OCI-LY3 (cell line): ENCODE data around the gene MAN1A2.
"Not testable (repeated sequence)": the region's sequence is repeated elsewhere in the genome, so short reads cannot be mapped to it uniquely, and the experiment has no call there.

Experiments
- H2AFZ ChIP-seq: fragments of 200-600, 300-600 bp; shearing (Covaris generic); 2 replicates; pipeline ENCODE4 v1.6.0; 2014; ENCODE audit warnings: antibody characterized with exemption, low read depth, low read length
- H3K27ac ChIP-seq: fragments of 200-600, 300-600 bp; sonication (generic); 2 replicates; pipeline ENCODE4 v1.5.1; 2014; ENCODE audit warnings: mild to moderate bottlenecking, low read length, moderate library complexity, mixed read lengths
- H3K27me3 ChIP-seq: fragments of 200-600, 300-600 bp; sonication (generic); 2 replicates; pipeline ENCODE4 v1.6.1; 2014; ENCODE audit warnings: low read depth, low read length, mixed read lengths
- H3K36me3 ChIP-seq: fragments of 200-600, 300-600 bp; sonication (generic); replicated peaks from 2 replicates; pipeline ENCODE3; 2014; ENCODE audit warnings: low read depth, low read length, mixed read lengths
- H3K4me1 ChIP-seq: fragments of 300-600, 200-600 bp; sonication (generic); 2 replicates; pipeline ENCODE4 v1.6.1; 2014; ENCODE audit warnings: low read length, mixed read lengths
- H3K4me2 ChIP-seq: fragments of 200-600, 300-600 bp; sonication (generic); 2 replicates; pipeline ENCODE4 v1.6.1; 2014; ENCODE audit warnings: low read length, mixed read lengths
- H3K4me3 ChIP-seq: fragments of 300-600, 200-600 bp; sonication (generic); 2 replicates; pipeline ENCODE4 v1.5.1; 2014; ENCODE audit warnings: antibody characterized with exemption, mild to moderate bottlenecking, low read length, moderate library complexity
- H3K79me2 ChIP-seq: fragments of 300-600, 200-600 bp; shearing (Covaris generic); 2 replicates; pipeline ENCODE4 v1.6.1; 2014; ENCODE audit warnings: mild to moderate bottlenecking, low read length, mixed read lengths
- H3K9ac ChIP-seq: fragments of 300-600, 200-600 bp; shearing (Covaris generic); 2 replicates; pipeline ENCODE4 v1.6.0; 2014; ENCODE audit warnings: mild to moderate bottlenecking, low read length, moderate library complexity
- H3K9me3 ChIP-seq: fragments of 200-600, 300-600 bp; shearing (Covaris generic); 2 replicates; pipeline ENCODE4 v1.6.1; 2014; ENCODE audit warnings: low read length, mixed read lengths; ENCODE audit not compliant: insufficient read depth
- H4K20me1 ChIP-seq: fragments of 200-600, 300-600 bp; sonication (generic); 2 replicates; pipeline ENCODE4 v1.6.1; 2016; ENCODE audit warnings: low read length, mixed read lengths; ENCODE audit not compliant: insufficient read depth
- EZH2phosphoT487 ChIP-seq: fragments of 200-600 bp; shearing (Covaris generic); IDR thresholded peaks from 2 replicates; pipeline ENCODE4 v1.6.1; 2018; ENCODE audit warnings: antibody characterized with exemption, mixed run types, low read depth
- TF ChIP-seq, protein P1 (sequence below): fragments of 200-600, 300-600 bp; sonication (generic); IDR thresholded peaks from 2 replicates; pipeline ENCODE4 v1.5.1; 2014; ENCODE audit warnings: antibody characterized with exemption, low read length, low read depth

MAN1A2 gene

DNA sequence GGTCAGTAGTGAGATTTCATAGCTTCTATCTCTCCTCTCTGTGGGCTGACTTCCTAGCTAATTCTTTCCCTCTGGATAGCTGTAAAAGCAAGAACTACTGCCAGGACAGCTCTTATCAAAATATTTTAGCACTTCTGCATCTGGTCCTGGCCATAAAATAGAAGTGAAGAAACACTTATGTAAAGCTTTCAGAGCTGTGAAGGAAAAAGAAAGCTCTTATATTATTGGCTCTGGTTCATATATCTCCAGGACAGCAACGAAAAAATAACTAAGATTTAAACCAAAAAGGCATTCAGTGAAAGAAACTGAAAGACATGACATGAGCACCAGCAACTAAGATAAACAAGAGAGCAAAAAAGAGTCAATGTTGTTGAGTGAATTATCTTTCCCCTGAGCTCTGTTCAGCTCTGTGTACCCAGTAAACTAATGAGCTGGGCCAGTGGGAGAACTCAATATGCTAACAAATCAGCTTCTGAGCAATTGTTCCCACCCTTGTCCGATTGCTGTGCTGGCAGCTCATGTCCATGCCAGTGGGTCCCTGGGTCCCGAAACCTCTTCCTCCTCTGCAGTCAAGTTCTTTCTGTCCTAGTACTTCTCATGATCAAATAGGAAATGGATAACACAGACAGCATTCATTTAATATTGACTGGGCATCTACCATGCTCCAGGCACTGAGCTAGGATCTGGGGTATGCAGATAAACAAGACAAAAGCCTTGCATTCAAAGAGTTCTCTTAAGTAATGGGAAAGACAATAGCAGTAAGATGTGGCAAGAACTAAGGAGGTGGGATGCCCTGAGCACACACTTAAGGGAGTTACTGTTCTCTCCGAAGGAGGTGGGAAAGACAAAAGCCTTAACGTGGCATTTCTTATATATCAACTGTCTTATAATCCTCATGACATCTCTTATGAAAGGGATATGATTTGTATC is 45.3 kb upstream of the MAN1A2 start:
- H3K79me2 ChIP-seq: no peaks in the 10 kb centered on the region
- peaks cover 7% of the 10 kb centered on the region; the same call in 1 of the 2 replicates for H3K27me3 ChIP-seq
- no peak overlapping the region for H3K4me2 ChIP-seq
- no peaks in the 10 kb centered on the region for H3K4me1 ChIP-seq
- no peak overlapping the region for H3K4me3 ChIP-seq
- no peak overlapping the region for H3K27ac ChIP-seq
- H3K36me3 ChIP-seq: no peaks in the 10 kb centered on the region
- TF ChIP-seq EZH2phosphoT487: no peak
- TF ChIP-seq, protein P1, sequence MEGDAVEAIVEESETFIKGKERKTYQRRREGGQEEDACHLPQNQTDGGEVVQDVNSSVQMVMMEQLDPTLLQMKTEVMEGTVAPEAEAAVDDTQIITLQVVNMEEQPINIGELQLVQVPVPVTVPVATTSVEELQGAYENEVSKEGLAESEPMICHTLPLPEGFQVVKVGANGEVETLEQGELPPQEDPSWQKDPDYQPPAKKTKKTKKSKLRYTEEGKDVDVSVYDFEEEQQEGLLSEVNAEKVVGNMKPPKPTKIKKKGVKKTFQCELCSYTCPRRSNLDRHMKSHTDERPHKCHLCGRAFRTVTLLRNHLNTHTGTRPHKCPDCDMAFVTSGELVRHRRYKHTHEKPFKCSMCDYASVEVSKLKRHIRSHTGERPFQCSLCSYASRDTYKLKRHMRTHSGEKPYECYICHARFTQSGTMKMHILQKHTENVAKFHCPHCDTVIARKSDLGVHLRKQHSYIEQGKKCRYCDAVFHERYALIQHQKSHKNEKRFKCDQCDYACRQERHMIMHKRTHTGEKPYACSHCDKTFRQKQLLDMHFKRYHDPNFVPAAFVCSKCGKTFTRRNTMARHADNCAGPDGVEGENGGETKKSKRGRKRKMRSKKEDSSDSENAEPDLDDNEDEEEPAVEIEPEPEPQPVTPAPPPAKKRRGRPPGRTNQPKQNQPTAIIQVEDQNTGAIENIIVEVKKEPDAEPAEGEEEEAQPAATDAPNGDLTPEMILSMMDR: no peak
- no peak overlapping the region for H3K9ac ChIP-seq
- no peaks in the 10 kb centered on the region for H3K9me3 ChIP-seq
- no peaks in the 10 kb centered on the region for H4K20me1 ChIP-seq
- H2AFZ ChIP-seq: no peak overlapping the region

DNA sequence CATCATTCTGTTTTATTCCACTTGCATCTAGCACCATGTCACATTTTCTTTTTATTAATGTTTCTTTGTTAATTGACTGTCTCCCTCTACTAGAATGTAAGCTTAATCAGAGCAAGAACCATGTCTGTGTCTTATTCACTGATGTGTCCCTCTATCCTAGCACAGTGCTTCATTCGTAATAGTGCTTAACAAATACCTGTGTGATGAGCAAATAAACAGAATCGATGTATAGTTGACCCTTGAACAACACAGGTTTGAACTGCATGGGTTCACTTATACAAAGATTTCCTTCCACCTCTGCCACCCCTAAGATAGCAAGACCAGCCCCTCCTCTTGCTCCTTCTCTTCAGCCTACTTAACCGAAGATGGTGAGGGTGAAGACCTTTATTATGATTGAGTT is 42.9 kb upstream of the MAN1A2 start:
- Histone ChIP-seq H3K4me1 (no peaks in the 10 kb centered on the region), H2AFZ (no peak overlapping the region), H4K20me1 (no peaks in the 10 kb centered on the region)

DNA sequence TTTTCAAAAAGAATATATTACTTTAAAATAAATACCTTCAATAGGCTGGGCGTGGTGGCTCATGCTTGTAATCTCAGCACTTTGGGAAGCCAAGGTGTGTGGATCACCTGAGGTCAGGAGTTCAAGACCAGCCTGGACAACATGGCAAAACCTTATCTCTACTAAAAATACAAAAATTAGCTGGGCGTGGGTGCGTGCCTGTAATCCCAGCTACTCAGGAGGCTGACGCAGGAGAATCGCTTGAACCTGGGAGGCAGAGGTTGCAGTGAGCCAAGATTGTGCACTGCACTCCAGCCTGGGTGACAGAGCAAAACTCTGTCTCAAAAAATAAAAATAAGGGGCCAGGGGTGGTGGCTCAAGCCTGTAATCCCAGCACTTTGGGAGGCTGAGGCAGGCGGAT is 41.2 kb upstream of the MAN1A2 start:
- H2AFZ ChIP-seq, H3K36me3 ChIP-seq, H3K27me3 ChIP-seq, H3K9ac ChIP-seq, H3K9me3 ChIP-seq, H3K4me2 ChIP-seq, H3K4me1 ChIP-seq, H3K79me2 ChIP-seq, H3K27ac ChIP-seq, H4K20me1 ChIP-seq, H3K4me3 ChIP-seq: not testable (repeated sequence)

More for the DNA sequence above, 42.9 kb upstream of the MAN1A2 start:
- no peaks in the 10 kb centered on the region for H3K36me3 ChIP-seq
- H3K4me2 ChIP-seq: no peak overlapping the region
- H3K9ac ChIP-seq: no peak overlapping the region
- TF ChIP-seq, protein P1: no peak
- no peak for TF ChIP-seq EZH2phosphoT487
- H3K9me3 ChIP-seq: no peaks in the 10 kb centered on the region
- no peak overlapping the region for H3K27ac ChIP-seq
- H3K27me3 ChIP-seq: peaks cover 7% of the 10 kb centered on the region; the same call in 1 of the 2 replicates
- H3K4me3 ChIP-seq: no peak overlapping the region
- no peaks in the 10 kb centered on the region for H3K79me2 ChIP-seq

DNA sequence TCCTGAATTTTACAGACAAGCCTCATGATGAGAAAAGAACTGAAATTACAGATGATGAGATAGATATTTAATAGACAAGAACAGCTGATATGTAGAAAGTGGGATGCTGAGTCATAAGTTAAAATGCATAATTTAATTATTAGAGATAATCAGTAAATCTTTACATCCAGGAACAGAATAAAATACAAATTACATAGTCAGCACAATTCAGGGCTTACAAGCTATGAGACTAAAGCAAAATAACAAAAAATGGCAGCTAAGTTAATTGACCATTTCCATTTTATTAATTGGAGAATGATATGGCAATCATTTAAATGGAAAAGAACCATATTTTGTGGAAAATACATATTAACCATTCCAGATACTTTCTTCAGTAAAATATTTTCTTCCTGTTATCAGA is 40.2 kb upstream of the MAN1A2 start:
- H3K9me3 ChIP-seq: no peaks in the 10 kb centered on the region
- no peak overlapping the region for H2AFZ ChIP-seq
- H3K4me2 ChIP-seq: no peak overlapping the region
- TF ChIP-seq, protein P1: no peak
- no peak for TF ChIP-seq EZH2phosphoT487
- no peaks in the 10 kb centered on the region for H3K36me3 ChIP-seq
- H3K4me3 ChIP-seq: no peak overlapping the region
- H3K79me2 ChIP-seq: no peaks in the 10 kb centered on the region
- H3K27me3 ChIP-seq: peaks cover 7% of the 10 kb centered on the region; the same call in 1 of the 2 replicates
- no peak overlapping the region for H3K9ac ChIP-seq
- H4K20me1 ChIP-seq: no peaks in the 10 kb centered on the region
- no peaks in the 10 kb centered on the region for H3K4me1 ChIP-seq
- H3K27ac ChIP-seq: no peak overlapping the region
